Gastrocnemius medialis (tissue), 4 donors: ENCODE data around the gene CHAD.

Experiments used
- POLR2A ChIP-seq, 2 donors: fragments of 450-650 bp; IDR thresholded peaks; one replicate each; pipeline ENCODE4 v1.6.1; 2017; ENCODE audit warnings: antibody characterized with exemption in 2 of 2, mild to moderate bottlenecking in 2 of 2, moderate library complexity in 2 of 2
- TF ChIP-seq, protein P1 (sequence below), 5 experiments: fragments of 450-650 bp in 3 of 5; fragments of 200-600 bp in 2 of 5; sonication (generic) in 2 of 5; IDR thresholded peaks in 4 of 5; conservative IDR thresholded peaks in 1 of 5; 1 replicate in 4 of 5; 2 replicates in 1 of 5; pipeline ENCODE4 v1.5.1; 2016 to 2019; ENCODE audit warnings: antibody characterized with exemption in 5 of 5, mild to moderate bottlenecking in 3 of 5, moderate library complexity in 3 of 5

GRCh38 chr17:50506298-50506697 is 37.6 kb upstream of the CHAD start:
- TF ChIP-seq, protein P1, sequence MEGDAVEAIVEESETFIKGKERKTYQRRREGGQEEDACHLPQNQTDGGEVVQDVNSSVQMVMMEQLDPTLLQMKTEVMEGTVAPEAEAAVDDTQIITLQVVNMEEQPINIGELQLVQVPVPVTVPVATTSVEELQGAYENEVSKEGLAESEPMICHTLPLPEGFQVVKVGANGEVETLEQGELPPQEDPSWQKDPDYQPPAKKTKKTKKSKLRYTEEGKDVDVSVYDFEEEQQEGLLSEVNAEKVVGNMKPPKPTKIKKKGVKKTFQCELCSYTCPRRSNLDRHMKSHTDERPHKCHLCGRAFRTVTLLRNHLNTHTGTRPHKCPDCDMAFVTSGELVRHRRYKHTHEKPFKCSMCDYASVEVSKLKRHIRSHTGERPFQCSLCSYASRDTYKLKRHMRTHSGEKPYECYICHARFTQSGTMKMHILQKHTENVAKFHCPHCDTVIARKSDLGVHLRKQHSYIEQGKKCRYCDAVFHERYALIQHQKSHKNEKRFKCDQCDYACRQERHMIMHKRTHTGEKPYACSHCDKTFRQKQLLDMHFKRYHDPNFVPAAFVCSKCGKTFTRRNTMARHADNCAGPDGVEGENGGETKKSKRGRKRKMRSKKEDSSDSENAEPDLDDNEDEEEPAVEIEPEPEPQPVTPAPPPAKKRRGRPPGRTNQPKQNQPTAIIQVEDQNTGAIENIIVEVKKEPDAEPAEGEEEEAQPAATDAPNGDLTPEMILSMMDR (IDR thresholded peaks at IDR 0.05 in 4 of 5, conservative IDR thresholded peaks at IDR 0.05 in 1 of 5), result no peak
- TF ChIP-seq POLR2A (IDR thresholded peaks at IDR 0.05), result no peak
